ENCODE measurements around the gene CNNM4.

The CNNM4 gene

DNA sequence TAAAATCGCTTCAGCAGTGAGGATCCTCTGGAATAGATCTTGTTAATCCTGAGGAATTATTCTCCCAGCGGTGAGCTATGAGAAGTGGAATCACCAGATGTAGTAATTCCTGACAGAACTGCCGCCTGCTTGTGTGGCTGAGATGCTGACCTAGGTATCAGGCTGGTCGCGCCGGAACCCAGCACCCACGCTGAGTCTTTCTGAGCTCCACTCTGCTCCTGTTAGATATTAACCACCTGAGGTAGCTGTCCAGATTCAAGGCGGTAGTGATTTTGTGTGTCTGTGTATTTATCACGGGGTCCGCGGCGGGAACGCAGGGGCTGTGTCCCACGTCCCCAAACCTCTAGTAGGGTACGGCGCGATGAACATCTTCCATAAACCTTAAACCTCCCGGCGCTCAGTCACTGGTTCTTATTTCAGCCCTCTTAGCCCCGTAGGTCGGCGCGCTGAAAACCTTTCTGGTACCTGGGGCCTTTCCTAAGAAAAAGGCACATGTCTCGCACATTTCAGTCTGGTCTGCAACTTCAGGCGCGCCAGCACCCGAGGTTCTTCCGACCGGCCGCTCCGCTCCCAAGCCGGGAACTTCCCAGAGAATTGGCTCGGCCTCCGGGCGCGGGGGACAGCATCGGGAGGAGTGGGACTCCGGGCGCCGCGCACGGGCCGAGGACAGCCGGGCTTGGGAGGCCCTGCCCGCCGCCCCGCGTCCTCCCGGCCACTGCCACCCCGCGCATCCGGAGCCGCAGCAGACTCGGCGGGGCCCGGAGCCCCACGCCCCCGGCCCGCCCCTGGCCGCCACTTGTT is 54.8 kb downstream of the CNNM4 start:
- DNase-seq = no peak

DNA sequence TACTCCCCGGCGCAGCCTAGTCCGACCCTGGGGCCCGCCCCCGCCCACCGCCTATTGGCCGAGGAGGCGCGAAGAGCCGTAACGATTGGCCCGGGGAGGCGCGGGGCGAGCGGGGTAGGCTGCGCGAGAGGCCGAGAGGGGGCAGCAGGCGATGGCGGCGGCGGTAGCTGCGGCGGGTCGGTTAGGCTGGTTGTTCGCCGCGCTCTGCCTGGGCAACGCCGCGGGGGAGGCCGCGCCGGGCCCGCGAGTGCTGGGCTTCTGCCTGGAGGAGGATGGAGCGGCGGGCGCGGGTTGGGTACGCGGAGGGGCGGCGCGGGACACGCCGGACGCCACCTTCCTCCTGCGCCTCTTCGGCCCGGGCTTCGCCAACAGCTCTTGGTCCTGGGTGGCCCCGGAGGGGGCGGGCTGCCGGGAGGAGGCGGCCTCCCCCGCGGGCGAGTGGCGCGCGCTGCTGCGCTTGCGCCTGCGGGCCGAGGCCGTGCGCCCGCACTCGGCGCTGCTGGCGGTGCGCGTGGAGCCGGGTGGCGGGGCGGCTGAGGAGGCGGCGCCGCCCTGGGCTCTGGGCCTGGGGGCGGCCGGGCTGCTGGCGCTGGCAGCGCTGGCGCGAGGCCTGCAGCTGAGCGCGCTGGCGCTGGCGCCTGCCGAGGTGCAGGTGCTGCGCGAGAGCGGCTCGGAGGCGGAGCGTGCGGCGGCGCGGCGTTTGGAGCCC is 55.6 kb downstream of the CNNM4 start, which contains the start of gene CNNM3:
Gene CNNM3 (plus strand): TSS at position 142 of the 709 bp plus-strand sequence. CDS start 10 bp downstream, at position 152.
- peak; percentile 45 to 74 for DNase-seq

GRCh38 chr2:96816836-96817702 is 56.4 kb downstream of the CNNM4 start:
- no peak for DNase-seq

DNA sequence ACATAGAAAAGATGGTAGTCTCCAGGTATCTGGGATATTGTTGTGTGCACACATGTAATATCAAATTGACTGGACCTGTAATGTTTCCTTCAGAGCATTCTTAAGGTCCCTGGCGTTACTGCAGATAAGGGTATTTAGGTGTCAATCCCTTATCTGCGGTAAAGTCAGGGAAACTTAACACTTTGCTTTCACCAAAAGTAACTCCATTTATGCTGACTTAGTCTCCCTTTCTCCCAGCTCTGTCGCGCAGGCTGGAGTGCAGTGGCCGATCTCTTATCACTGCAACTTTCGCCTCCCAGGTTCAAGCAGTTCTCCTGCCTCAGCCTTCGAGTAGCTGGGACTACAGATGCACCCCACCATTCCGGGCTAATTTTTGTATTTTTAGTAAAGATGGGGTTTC is 57.2 kb downstream of the CNNM4 start:
- DNase-seq = no peak

- peak; percentile 68 to 83 for DNase-seq
Measured at GRCh38 chr2:96819128-96819875, 58.6 kb downstream of the CNNM4 start.

DNA sequence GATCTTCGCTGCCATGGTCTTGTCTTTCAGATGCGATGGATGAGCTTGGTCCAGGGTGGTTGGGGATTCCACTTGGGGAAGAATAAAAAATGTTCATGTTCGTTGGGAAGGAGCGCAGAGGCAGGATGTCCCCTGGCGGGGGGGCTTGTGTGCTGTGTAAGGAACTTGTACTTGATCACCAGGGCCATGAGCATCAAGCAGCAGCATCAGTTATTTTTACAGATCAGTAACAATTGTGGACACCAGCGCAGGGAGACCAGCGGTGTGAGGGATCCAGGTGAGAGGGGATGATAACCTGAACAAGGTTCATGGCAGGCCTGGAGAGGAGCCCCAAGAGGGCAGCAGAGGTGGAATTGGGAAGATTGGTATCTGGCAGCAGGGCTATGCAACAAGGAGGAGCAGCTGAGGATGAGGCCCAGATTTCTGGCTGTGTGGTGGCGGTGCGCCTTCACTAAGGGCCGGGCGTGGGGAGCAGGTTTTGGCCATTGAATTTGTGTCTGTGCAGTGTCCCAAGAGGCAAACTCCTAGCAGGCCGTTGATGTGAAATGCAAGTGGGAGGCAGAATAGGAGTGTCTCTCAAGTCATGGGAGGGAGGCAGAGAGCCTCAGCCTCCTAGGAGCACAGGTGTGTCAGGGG is 59.3 kb downstream of the CNNM4 start:
- no peak for DNase-seq

- no peak for DNase-seq
Measured at GRCh38 chr2:96821113-96821675, 60.5 kb downstream of the CNNM4 start.

GRCh38 chr2:96822786-96823185 is 62.1 kb downstream of the CNNM4 start:
- DNase-seq = no peak

- DNase-seq = no peak
Measured at GRCh38 chr2:96823198-96823597, 62.5 kb downstream of the CNNM4 start.

DNA sequence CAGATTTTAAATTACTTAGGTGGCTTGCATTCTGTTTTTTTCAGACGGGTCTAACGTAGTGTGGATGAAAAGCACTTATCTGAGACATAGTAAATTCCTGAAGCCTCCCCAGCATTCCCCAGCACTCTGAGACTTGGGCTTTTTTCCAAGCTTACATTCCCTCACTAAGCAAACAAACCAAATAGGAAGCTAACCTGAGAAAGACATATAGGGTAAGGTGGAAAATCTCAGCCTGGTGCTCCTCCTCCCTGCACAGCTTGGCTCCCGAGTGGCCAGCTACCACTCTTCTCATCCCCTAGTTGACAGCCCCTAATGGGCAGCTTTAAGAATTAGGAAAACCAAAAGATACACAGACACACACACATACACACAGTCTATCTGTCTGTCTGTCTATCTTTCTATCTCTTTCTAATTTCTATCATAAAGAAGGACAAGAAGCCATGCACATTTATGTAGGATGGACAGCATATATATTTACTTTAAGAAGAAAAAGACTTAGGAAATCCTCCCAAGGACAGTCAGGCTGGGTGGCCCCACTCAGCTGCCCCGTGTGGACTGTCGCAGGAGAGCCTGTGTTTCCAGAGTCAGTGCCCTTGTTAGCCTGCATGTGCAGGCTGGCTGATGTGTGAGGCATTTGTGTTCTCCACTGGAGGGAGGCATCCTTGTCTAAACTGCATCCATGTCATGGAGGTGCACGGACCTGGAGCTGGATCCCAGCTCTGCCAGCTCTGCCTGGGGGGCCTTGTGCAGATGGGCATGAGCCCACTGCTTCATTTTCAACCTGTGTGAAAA is 63.6 kb downstream of the CNNM4 start:
- DNase-seq = no peak

DNA sequence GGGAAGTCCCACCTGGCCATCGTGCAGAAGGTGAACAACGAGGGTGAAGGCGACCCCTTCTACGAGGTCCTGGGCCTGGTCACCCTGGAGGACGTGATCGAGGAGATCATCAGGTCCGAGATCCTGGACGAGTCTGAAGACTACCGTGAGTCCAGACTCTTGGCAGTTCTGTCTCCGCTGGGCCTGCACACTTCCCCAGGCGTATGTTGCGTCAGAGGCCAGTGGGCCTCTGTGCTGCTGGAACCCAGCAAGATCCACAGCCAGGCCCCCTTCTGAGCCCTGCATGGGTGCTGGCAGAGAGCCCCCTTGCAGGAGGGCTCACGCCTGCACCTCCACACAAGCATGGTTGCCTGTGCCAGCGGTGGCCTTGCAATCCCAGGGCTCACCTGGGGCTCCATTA is 64.4 kb downstream of the CNNM4 start:
- DNase-seq = no peak

- DNase-seq = no peak
Measured at GRCh38 chr2:96826546-96827278, 66.0 kb downstream of the CNNM4 start.

DNA sequence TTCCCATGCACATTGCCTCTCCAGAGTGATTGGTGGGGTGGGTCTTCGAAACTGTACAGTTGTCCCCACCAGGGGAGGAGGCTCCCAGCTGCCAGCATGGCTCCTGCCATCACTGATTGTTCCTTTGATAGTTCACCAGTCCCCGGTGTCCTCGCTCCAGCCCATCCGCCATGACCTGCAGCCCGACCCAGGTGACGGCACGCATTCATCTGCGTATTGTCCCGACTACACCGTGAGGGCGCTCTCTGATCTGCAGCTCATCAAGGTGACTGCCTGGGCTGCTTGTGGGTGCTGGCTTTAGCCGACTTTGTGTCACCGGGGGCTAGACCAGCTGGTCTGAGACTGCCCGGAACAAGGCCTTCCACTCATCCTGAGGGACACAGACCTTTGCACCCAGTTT is 67.7 kb downstream of the CNNM4 start:
- no peak for DNase-seq

GRCh38 chr2:96828874-96829273 is 68.2 kb downstream of the CNNM4 start:
- no peak for DNase-seq

GRCh38 chr2:96830044-96830562 is 69.4 kb downstream of the CNNM4 start:
- no peak for DNase-seq

DNA sequence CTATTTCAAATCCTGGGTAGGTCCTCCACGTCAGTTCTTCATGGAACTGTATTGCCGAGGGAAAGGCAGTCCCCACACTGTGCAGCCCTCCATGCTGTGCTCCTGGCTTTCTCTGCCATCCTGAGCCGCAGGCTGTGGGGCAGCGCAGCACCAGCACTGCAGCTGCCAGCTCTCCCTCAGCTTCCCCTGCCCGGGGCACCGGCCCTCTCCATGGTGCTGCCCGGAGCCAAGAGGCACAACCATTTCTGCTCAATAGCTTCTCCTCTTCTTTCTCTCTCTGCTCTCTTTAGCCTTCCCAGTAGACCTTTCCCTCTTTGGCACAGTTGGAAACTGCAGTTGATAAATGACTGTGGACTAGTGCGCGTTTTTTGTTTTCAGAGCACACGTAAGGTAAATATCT is 71.0 kb downstream of the CNNM4 start:
- DNase-seq = no peak

GRCh38 chr2:96832408-96832753 is 71.7 kb downstream of the CNNM4 start:
- no peak for DNase-seq

- DNase-seq = no peak
Measured at GRCh38 chr2:96832754-96833507, 72.2 kb downstream of the CNNM4 start.

- no peak for DNase-seq
Measured at GRCh38 chr2:96835830-96836229, 75.1 kb downstream of the CNNM4 start.
